Activated gamma-delta T cell treated with anti-CD3 and anti-CD28 coated beads, Interleukin-2, amount 50 U/mL, for 16 hours (primary cell): ENCODE data around the gene S100Z.
"Not testable (repeated sequence)": the region's sequence is repeated elsewhere in the genome, so short reads cannot be mapped to it uniquely, and the experiment has no call there.

Experiments
- DNase-seq: peaks from one replicate; pipeline ENCODE4 v3.0.0-alpha.2; 2020; ENCODE audit warnings: low read depth

S100Z gene

DNA sequence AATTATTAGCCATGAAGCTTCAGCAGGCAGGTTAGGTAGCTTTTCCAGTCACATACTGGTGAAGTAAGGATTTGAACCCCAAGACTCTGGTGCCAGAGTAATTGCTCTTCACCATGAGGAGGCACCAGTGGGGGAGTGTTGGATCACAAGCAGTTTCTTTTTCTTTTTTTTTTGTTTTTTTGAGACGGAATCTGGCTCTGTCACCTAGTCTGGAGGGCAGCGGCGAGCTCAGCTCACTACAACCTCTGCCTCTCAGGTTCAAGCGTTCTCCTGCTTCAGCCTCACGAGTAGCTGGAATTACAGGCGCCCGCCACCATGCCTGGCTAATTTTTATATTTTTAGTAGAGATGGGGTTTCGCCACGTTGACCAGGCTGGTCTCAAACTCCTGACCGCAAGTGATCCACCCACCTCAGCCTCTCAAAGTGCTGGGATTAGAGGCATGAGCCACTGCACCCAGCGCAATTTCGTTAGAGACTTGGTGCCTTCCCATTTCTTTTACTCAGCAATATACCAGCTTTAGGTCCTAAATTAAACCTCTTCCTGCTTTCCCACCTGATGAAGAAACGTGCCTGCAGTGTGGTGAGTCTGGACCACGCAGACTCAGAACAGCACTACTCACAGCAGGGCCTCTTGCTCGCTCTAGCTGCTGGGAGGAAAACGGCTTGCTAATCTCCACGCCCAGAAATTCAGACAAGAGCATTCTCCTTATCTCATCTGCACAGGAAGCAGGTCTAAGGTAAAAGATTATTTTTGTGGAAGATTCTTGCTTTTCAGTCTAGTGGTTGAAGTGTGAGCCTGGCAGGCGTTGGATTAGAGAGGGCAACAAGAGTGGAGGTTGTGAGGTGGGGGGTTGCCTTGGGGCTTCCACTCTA is at the start of gene S100Z:
Gene S100Z (plus strand): TSS at position 596 of the 873 bp plus-strand sequence. CDS start 25,346 bp downstream, outside the sequence.
- DNase-seq = no peak

DNA sequence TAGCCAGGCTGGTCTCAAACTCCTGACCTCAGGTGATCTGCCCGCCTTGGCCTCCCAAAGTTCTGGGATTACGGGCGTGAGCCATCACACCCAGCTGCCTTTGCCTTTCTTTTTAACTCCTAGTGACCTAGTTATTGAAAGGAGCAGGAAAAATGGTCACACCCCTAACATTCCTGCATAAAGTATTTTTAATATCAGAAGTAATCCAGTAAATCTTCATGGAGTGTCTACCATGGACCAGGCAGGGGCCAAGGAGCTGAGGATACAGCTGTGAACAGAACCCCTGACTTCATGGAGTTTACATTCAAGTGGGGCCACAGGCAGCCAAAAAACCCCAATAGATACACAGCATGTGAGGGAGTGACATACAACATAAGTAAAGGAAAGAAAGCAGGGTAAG is 49.2 kb upstream of the S100Z start:
- no peak for DNase-seq

- DNase-seq = no peak
Measured at GRCh38 chr5:76801159-76801802, 48.5 kb upstream of the S100Z start.

DNA sequence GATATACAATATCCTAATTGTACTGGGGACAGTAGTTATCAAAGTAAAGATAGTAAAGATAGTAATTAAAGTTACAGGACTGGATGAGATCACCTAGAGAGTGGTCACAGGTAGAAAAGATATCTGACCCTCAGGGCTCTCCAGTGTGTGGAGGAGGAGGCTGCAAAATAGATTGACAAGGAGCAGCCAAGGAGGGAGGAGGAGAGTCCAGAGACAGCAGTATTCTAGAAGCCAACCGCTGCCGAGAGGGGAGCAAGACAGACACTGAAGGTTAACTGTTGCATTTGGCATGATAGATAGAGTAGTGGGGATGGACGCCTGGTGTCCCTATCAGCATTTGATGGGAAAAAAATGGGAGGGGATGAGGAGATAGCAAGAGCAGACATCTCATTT is 48.0 kb upstream of the S100Z start:
- DNase-seq = no peak

DNA sequence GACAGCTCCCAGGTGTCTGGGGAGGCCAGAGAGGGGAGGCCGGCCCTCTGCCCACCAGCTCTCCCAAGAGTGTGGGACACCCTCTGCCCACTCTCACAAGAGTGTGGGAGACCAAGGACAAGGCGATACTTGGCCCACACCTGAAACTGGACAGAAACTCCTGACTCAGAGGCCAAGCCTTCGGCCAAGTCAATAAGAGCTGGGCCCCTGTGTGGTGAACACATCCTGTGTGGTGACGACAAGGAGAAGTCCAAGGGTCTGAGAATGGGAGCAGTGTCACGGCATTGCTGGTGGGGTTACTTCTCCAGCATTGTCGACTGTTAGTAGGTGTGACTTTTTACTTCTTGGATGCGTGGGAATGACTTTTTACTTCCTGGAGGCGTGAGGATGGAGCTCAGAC is 45.5 kb upstream of the S100Z start:
- no peak for DNase-seq

- DNase-seq = no peak
Measured at GRCh38 chr5:76805821-76806505, 43.9 kb upstream of the S100Z start.

- no peak for DNase-seq
Measured at GRCh38 chr5:76807296-76807695, 42.5 kb upstream of the S100Z start.

DNA sequence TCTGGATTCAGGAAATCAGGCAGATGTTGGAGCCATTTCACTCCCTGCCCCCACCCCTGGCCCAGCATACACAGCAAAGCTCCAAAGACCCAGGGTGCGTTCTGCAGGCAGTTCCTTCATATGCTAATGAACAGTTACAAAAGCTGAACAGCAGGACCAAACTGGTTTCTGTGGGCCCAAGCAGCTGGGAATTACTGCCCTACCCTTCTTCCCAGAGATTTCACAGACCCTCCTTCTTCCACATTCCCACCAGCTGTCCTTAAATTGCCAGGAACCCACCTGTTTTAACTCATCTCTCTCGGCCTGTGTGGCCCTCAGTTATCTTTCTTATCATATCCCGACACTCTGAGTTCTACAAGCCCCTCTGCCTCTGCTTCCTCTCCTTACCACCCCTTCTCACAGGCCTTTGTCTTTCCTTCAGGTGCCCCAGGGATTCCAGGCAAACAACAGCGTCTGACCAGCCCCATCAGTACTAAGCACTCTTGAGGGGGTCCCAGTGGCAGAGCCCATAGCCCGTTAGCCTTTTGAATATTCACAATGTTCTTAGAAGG is 41.6 kb upstream of the S100Z start:
- no peak for DNase-seq

GRCh38 chr5:76809141-76809540 is 40.7 kb upstream of the S100Z start:
- no peak for DNase-seq

DNA sequence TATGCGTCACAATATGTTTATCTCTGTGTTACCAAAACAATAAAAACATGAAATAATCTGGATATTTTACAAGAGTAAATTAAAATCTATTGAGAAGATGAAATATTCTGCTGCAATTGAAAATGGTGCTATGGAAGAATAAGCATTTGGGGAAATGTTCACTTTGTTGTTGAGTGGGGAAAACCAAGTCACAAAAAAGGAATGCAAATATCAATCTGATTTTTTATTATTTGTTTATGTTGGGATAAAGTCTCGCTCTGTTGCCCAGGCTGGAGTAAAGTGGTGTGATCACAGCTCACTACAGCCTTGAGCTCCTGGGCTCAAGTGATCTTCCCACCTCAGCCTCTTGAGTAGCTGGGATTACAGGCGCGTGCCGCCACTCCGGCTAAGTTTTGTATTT is 39.6 kb upstream of the S100Z start:
- no peak for DNase-seq

GRCh38 chr5:76811214-76811613 is 38.6 kb upstream of the S100Z start:
- DNase-seq = no peak

DNA sequence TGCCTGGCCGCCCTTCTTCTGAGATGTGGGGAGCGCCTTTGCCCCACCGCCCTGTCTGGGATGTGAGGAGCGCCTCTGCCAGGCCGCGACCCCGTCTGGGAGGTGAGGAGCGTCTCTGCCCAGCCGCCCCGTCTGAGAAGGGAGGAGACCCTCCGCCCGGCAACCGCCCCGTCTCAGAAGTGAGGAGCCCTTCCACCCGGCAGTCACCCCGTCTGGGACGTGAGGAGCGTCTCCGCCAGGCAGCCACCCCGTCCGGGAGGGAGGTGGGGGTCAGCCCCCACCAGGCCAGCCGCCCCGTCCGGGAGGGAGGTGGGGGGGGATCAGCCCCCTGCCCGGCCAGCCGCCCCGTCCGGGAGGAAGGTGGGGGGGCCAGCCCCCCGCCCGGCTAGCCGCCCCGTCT is 37.6 kb upstream of the S100Z start:
- not testable (repeated sequence) for DNase-seq

GRCh38 chr5:76813982-76814562 is 35.7 kb upstream of the S100Z start:
- no peak for DNase-seq

DNA sequence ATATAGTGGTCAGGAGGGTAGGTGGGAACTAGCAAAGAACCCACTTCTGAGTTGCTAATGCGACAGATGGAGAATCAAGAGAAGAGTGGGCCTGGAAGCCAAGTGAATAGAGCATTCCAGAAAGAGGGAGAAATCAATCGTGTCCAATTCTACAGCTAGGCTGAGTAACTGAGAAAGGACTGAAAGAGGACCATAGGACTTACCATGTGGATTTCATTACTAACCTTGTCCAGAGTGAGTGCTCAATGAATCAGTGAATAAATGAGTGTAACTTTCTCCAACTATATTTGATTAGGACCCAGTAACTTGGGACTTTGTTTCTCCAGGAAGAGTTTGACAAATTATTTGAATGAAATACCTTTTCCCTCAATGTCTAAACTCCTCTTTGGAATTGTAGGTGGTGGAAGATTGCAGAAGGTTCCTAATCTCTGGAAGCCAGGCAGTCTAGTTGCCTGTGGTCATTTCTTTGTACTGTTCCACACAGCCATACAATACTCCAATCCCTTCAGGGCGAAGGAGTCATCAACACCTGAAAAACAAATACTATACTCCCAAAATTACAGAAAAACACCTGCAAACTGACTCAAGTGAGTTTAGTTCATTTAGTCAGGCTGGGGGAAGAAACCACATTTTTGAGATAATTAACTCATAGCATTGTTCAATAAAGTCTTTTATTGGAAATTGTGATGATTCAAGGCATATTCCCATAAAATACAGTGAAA is 33.5 kb upstream of the S100Z start:
- no peak for DNase-seq

- DNase-seq = no peak
Measured at GRCh38 chr5:76818844-76819831, 30.7 kb upstream of the S100Z start, which contains the start of gene F2RL1. Gene F2RL1, plus strand, starts transcription at chr5:76819030. Its CDS starts 153 bp downstream, at chr5:76819183.

DNA sequence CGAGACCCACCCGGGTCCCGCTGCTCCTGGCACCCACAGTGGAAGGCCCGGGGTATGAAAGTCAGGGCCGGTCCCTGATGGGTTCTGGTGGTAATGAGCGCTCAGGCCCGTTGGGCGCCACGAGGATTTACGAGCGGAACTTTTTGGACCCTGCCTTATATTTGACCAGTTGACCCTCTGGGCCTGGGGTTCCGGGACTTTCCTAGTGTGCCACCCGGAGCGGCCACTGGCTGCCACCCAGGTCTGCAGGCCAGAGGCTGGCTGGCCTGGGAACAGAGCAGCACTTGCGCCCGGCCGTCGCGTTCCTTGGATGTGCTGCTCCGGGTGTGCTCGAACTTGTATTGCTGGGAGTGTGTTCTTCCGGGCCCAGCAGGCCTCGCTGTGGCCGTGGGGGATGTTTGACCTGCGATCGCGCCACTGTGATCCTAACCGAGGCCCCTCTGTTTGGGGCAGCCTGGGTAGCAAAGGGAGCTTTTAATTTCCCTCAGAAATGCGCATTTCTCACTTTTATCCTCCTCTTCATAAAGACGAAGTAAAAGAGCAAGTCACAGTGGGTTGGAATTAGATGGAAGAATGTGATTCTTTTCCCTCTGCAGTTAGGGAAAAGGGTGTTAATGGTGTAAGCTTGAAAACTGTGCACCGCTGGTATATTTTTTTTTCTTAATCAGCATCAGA is 29.8 kb upstream of the S100Z start:
- DNase-seq = no peak

GRCh38 chr5:76820526-76820890 is 29.3 kb upstream of the S100Z start:
- no peak for DNase-seq

DNA sequence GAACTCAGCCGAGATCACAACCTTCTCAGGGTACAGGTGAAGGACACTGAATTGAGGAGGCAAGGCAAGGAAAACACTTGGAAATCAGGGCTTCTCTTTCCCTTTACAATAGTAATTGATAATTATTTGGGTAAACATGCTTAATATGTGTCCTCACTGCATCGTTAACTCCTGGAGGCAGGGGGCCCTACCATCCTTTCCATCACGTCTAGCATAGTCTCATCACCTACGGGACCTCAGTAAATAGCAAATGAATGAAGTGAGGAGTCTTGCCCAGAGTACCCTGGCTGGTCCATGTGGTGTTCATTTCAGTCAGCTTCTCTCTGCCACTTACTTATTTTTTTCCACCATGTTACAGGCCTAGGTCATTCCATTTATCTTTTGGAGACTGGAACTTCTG is 28.7 kb upstream of the S100Z start:
- no peak for DNase-seq

- DNase-seq = not testable (repeated sequence)
Measured at GRCh38 chr5:76822105-76822731, 27.6 kb upstream of the S100Z start.
